NCI-H510A treated with DMSO at 0.1 percent for 48 hours (cell line): ENCODE data around the gene ALDOA.

ENCODE experiments used
- DNase-seq: peaks from one replicate; lab custom pipeline; 2025; lab: John Stamatoyannopoulos, UW

The ALDOA gene

GRCh38 chr16:30116291-30117207 lies 51.0 kb downstream of the ALDOA start:
- DNase-seq = no peak

GRCh38 chr16:30117768-30118167 lies 52.2 kb downstream of the ALDOA start:
- no peak for DNase-seq

GRCh38 chr16:30119428-30119827 lies 53.9 kb downstream of the ALDOA start:
- no peak for DNase-seq
